H1 (cell line): ENCODE measurements around the gene SERTAD2. TPM values are rescaled to one million over a fixed set of nuclear protein-coding genes. Genes with fewer than 3 reads are reported as not detected.

Experiments
- CTCF ChIA-PET: fragments of 300-600 bp; sonication (Branson Sonifier 250); formaldehyde crosslinking; loops from one replicate; lab custom pipeline; 2021; ENCODE audit not compliant: partially characterized antibody; lab: Charles Lee
- POLR2A ChIA-PET: fragments of 300-600 bp; sonication (Branson Sonifier 250); formaldehyde crosslinking; loops from one replicate; lab custom pipeline; 2021; ENCODE audit warnings: inconsistent platforms; ENCODE audit not compliant: partially characterized antibody; lab: Charles Lee
- DNase-seq, 2 experiments: peaks; one replicate each; pipeline versions ENCODE4 v3.0.0 to v3.0.0-alpha.2; 2010 to 2022; ENCODE audit warnings: low spot score in 2 of 2, low read depth in 1 of 2, mixed read lengths in 1 of 2
- FAIRE-seq: peaks from 2 replicates; lab custom pipeline; 2011; peaks lifted over from hg19 to GRCh38; lab: Jason Lieb, UNC
- H2AFZ ChIP-seq: 2 replicates; pipeline ENCODE4 v1.8.1; 2012; ENCODE audit warnings: low read length, inconsistent platforms
- H2AK5ac ChIP-seq: 2 replicates; pipeline ENCODE4 v1.6.1; 2013; ENCODE audit warnings: low read depth, low read length
- H2BK120ac ChIP-seq: replicated peaks from 2 replicates; pipeline ENCODE3; 2013; ENCODE audit warnings: low read depth, low read length, inconsistent platforms
- H2BK12ac ChIP-seq: 2 replicates; pipeline ENCODE4 v1.6.1; 2013; ENCODE audit warnings: low read depth, low read length
- H2BK15ac ChIP-seq: 2 replicates; pipeline ENCODE4 v1.6.1; 2013; ENCODE audit warnings: low read length
- H2BK20ac ChIP-seq: 2 replicates; pipeline ENCODE4 v1.6.1; 2013; ENCODE audit warnings: low read length
- H2BK5ac ChIP-seq: 2 replicates; pipeline ENCODE4 v1.6.1; 2013; ENCODE audit warnings: low read depth, low read length
- H3K14ac ChIP-seq: 2 replicates; pipeline ENCODE4 v1.6.1; 2013; ENCODE audit warnings: inconsistent platforms; ENCODE audit not compliant: insufficient read length
- H3K18ac ChIP-seq: 2 replicates; pipeline ENCODE4 v1.6.1; 2013; ENCODE audit warnings: low read length; ENCODE audit errors: extremely low read depth
- H3K23ac ChIP-seq: 2 replicates; pipeline ENCODE4 v1.6.1; 2013; ENCODE audit warnings: inconsistent platforms; ENCODE audit not compliant: insufficient read length
- H3K23me2 ChIP-seq: 2 replicates; pipeline ENCODE4 v1.6.1; 2013; ENCODE audit warnings: low read depth, low read length
- H3K27ac ChIP-seq: 2 replicates; pipeline ENCODE4 v1.6.1; 2011; ENCODE audit warnings: low read depth, low read length, inconsistent platforms
- H3K27me3 ChIP-seq, 4 experiments: replicated peaks in 1 of 4; 1 replicate in 1 of 4; 2 replicates in 3 of 4; pipeline versions ENCODE4 v1.6.1 to v1.8.1; 2011 to 2013; ENCODE audit warnings: low read length in 3 of 4, mild to moderate bottlenecking in 3 of 4, inconsistent platforms in 2 of 4, mixed read lengths in 2 of 4, moderate library complexity in 1 of 4; ENCODE audit not compliant: control insufficient read depth in 3 of 4, insufficient read depth in 3 of 4; ENCODE audit errors: extremely low read depth in 1 of 4
- H3K36me3 ChIP-seq, 4 experiments: 2 replicates each; pipeline versions ENCODE4 v1.6.1 to v1.8.1; 2011 to 2013; ENCODE audit warnings: mild to moderate bottlenecking in 4 of 4, low read length in 3 of 4, moderate library complexity in 2 of 4, control low read depth in 1 of 4, inconsistent platforms in 1 of 4; ENCODE audit not compliant: insufficient read depth in 4 of 4, control insufficient read depth in 2 of 4
- H3K4ac ChIP-seq: replicated peaks from 2 replicates; pipeline ENCODE3; 2013; ENCODE audit warnings: low read length, low read depth, mixed read lengths, inconsistent platforms; ENCODE audit not compliant: insufficient read length
- H3K4me1 ChIP-seq, 4 experiments: replicated peaks in 1 of 4; 1 replicate in 1 of 4; 2 replicates in 3 of 4; pipeline versions ENCODE4 v1.6.1 to v1.8.1; 2011 to 2013; ENCODE audit warnings: low read length in 3 of 4, inconsistent platforms in 2 of 4, mixed read lengths in 1 of 4; ENCODE audit not compliant: insufficient read depth in 4 of 4, control insufficient read depth in 3 of 4
- H3K4me2 ChIP-seq, 2 experiments: 2 replicates each; pipeline versions ENCODE4 v1.6.1 to v1.8.1; 2011 to 2013; ENCODE audit warnings: low read depth in 2 of 2, low read length in 2 of 2, control low read depth in 1 of 2, inconsistent platforms in 1 of 2, mild to moderate bottlenecking in 1 of 2; ENCODE audit not compliant: insufficient read depth in 1 of 2
- H3K4me3 ChIP-seq, 4 experiments: fragments of 200-600, 300-600 bp in 1 of 4; sonication (generic), shearing (Covaris generic), sonication (Bioruptor Twin) in 1 of 4; 2 replicates each; pipeline versions ENCODE4 v1.5.1 to v1.8.1; 2011 to 2016; ENCODE audit warnings: low read length in 4 of 4, low read depth in 3 of 4, control low read depth in 2 of 4, inconsistent platforms in 2 of 4, mild to moderate bottlenecking in 2 of 4, mixed read lengths in 1 of 4, moderate library complexity in 1 of 4; ENCODE audit not compliant: insufficient read depth in 2 of 4; ENCODE audit errors: extremely low read depth in 1 of 4
- H3K56ac ChIP-seq: replicated peaks from 2 replicates; pipeline ENCODE3; 2013; ENCODE audit warnings: low read depth, mild to moderate bottlenecking, mixed read lengths, low read length, inconsistent platforms; ENCODE audit not compliant: insufficient read length
- H3K79me1 ChIP-seq: 2 replicates; pipeline ENCODE4 v1.6.1; 2013; ENCODE audit warnings: low read depth, low read length, control low read depth
- H3K79me2 ChIP-seq, 2 experiments: 2 replicates each; pipeline versions ENCODE4 v1.6.1 to v1.8.1; 2012 to 2013; ENCODE audit warnings: low read length in 2 of 2, mild to moderate bottlenecking in 2 of 2, inconsistent platforms in 1 of 2; ENCODE audit not compliant: insufficient read depth in 2 of 2, control insufficient read depth in 1 of 2
- H3K9ac ChIP-seq, 4 experiments: replicated peaks in 1 of 4; 1 replicate in 1 of 4; 2 replicates in 3 of 4; pipeline versions ENCODE4 v1.6.1 to v1.8.1; 2011 to 2013; ENCODE audit warnings: low read depth in 3 of 4, low read length in 3 of 4, control low read depth in 2 of 4, mild to moderate bottlenecking in 2 of 4, moderate library complexity in 2 of 4, inconsistent platforms in 1 of 4; ENCODE audit errors: extremely low read depth in 1 of 4
- H3K9me3 ChIP-seq, 2 experiments: 2 replicates each; pipeline versions ENCODE4 v1.6.1 to v1.8.1; 2012 to 2013; ENCODE audit warnings: mild to moderate bottlenecking in 2 of 2, moderate library complexity in 2 of 2, control low read depth in 1 of 2, inconsistent platforms in 1 of 2, low read depth in 1 of 2, low read length in 1 of 2, mixed read lengths in 1 of 2; ENCODE audit not compliant: insufficient read depth in 2 of 2
- H4K20me1 ChIP-seq, 2 experiments: replicated peaks in 1 of 2; 2 replicates each; pipeline versions ENCODE3 to v1.8.1; 2011 to 2013; ENCODE audit warnings: inconsistent platforms in 2 of 2, low read length in 2 of 2, mild to moderate bottlenecking in 1 of 2; ENCODE audit not compliant: insufficient read depth in 2 of 2, control insufficient read depth in 1 of 2
- H4K5ac ChIP-seq: 2 replicates; pipeline ENCODE4 v1.6.1; 2013; ENCODE audit warnings: low read length, low read depth, mixed read lengths, inconsistent platforms; ENCODE audit not compliant: insufficient read length
- H4K8ac ChIP-seq: 2 replicates; pipeline ENCODE4 v1.8.0; 2013; ENCODE audit warnings: mild to moderate bottlenecking, moderate library complexity, low read length, inconsistent platforms; ENCODE audit not compliant: insufficient read depth; ENCODE audit errors: extremely low read depth
- H4K91ac ChIP-seq: replicated peaks from 2 replicates; pipeline ENCODE3; 2013; ENCODE audit warnings: low read length, mixed read lengths, inconsistent platforms; ENCODE audit not compliant: insufficient read length
- BRCA1 ChIP-seq: IDR thresholded peaks from 2 replicates; pipeline ENCODE4 v1.6.1; 2012; ENCODE audit warnings: low read depth, low read length, improper control_type of control experiment
- CREB1 ChIP-seq: IDR thresholded peaks from 2 replicates; pipeline ENCODE4 v1.6.1; 2012; ENCODE audit warnings: inconsistent platforms
- JUN ChIP-seq: IDR thresholded peaks from 2 replicates; pipeline ENCODE4 v1.6.1; 2011; ENCODE audit warnings: low read depth, mild to moderate bottlenecking, improper control_type of control experiment, low read length
- MAFK ChIP-seq: IDR thresholded peaks from 2 replicates; pipeline ENCODE4 v1.6.1; 2012; ENCODE audit warnings: low read depth, mild to moderate bottlenecking, improper control_type of control experiment, low read length
- POLR2A ChIP-seq, 2 experiments: IDR thresholded peaks; 1 replicate in 1 of 2; 2 replicates in 1 of 2; pipeline ENCODE4 v1.6.1; 2011; ENCODE audit warnings: low read depth in 2 of 2, low read length in 2 of 2, mild to moderate bottlenecking in 2 of 2; ENCODE audit errors: control extremely low read depth in 1 of 2
- SIN3A ChIP-seq, 2 experiments: IDR thresholded peaks in 1 of 2; conservative IDR thresholded peaks in 1 of 2; 2 replicates each; pipeline ENCODE4 v1.6.1; 2011 to 2012; ENCODE audit warnings: low read length in 2 of 2, improper control_type of control experiment in 1 of 2, low read depth in 1 of 2, mild to moderate bottlenecking in 1 of 2
- TAF1 ChIP-seq: IDR thresholded peaks from 2 replicates; pipeline ENCODE4 v1.6.1; 2011; ENCODE audit warnings: mild to moderate bottlenecking, low read depth, low read length
- TEAD4 ChIP-seq: IDR thresholded peaks from 2 replicates; pipeline ENCODE4 v1.6.1; 2012; ENCODE audit warnings: low read depth, low read length, inconsistent platforms, mixed read lengths
- YY1 ChIP-seq: IDR thresholded peaks from 2 replicates; pipeline ENCODE4 v1.6.1; 2011; ENCODE audit warnings: low read depth, mild to moderate bottlenecking, low read length
- WGBS, 2 experiments: shearing (Covaris generic) in 1 of 2; methylation state at CpG; one replicate each; pipeline versions ENCODE4 v1.1.6 to v1.1.7; 2013 to 2015; ENCODE audit warnings: low lambda C conversion rate in 2 of 2, mixed read lengths in 2 of 2, inconsistent platforms in 1 of 2, low coverage in 1 of 2, missing lambda C conversion rate in 1 of 2; ENCODE audit not compliant: insufficient replicate concordance in 2 of 2, insufficient coverage in 1 of 2, insufficient read length in 1 of 2; ENCODE audit errors: extremely low coverage in 1 of 2, missing lambda C conversion rate in 1 of 2; 5-methylcytosine and 5-hydroxymethylcytosine counted together
- polyA plus RNA-seq, 7 experiments: library from polyadenylated mRNA; depleted of rRNA in 3 of 7; stranded (reverse) in 5 of 7; unstranded in 2 of 7; fragments of >200 nt in 5 of 7; fragments of 200-250 nt in 2 of 7; gene quantifications; 1 replicate in 5 of 7; 2 replicates in 1 of 7; 4 replicates in 1 of 7; pipeline versions ENCODE4 v1.2.1 to v1.2.3, GENCODE V29; 2011 to 2013; ENCODE audit warnings: missing spikeins in 2 of 7, mixed read lengths in 2 of 7
- total RNA-seq: library from RNA; stranded (reverse); fragmentation: NEBNext Ultra II Directional; extraction: Animal tissue kit (Norgen Biotek cat#: 25700); gene quantifications from 2 replicates; pipeline ENCODE4 v1.2.1, GENCODE V29; 2021
- TF ChIP-seq, protein P1 (sequence below): IDR thresholded peaks from 2 replicates; pipeline ENCODE4 v1.6.1; 2012; ENCODE audit warnings: low read length, inconsistent platforms

Gene SERTAD2
- total and polyA plus RNA-seq, 2 of the 8 experiments (the other 6 are each of a cell fraction or from before 2014, with no cell fraction given), result 2.9 to 4.5 TPM

DNA sequence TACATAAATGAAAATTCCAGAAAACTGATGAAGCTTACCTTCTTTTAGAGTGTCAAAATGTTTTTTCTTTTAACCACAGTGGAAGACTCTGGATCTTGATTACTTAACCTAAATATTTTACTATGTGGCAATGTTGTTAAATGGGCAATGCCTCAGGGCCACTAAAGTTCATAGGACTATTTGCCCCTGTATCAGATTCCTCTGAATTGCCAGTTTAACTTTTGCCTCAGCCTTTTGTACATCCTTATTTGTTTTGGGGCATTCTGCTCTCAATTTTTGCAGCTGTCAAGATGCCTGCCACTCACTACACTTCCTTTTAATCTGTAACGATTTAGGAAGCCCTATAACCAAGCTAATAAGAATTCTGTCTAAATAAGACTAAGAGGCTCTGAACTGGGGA lies 31.7 kb upstream of the SERTAD2 start:
- no peak for DNase-seq
- H3K4me1 ChIP-seq, result peaks cover 0 to 3% (median 3%) of the 10 kb centered on the region in 4 experiments; a peak in 2 of 7 replicates
- no peak for TF ChIP-seq YY1
- TF ChIP-seq, protein P1, sequence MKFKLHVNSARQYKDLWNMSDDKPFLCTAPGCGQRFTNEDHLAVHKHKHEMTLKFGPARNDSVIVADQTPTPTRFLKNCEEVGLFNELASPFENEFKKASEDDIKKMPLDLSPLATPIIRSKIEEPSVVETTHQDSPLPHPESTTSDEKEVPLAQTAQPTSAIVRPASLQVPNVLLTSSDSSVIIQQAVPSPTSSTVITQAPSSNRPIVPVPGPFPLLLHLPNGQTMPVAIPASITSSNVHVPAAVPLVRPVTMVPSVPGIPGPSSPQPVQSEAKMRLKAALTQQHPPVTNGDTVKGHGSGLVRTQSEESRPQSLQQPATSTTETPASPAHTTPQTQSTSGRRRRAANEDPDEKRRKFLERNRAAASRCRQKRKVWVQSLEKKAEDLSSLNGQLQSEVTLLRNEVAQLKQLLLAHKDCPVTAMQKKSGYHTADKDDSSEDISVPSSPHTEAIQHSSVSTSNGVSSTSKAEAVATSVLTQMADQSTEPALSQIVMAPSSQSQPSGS, result no peak
- no peak for TF ChIP-seq MAFK
- TF ChIP-seq BRCA1, result no peak
- TF ChIP-seq TEAD4, result no peak
- no peak for TF ChIP-seq JUN
- TF ChIP-seq SIN3A (conservative IDR thresholded peaks at IDR 0.05 in 1 of 2, IDR thresholded peaks at IDR 0.05 in 1 of 2; ENCODE audit: low read depth in 1 of 2, low read length in 2 of 2), result no peak
- TF ChIP-seq TAF1, result no peak
- TF ChIP-seq CREB1, result no peak
- TF ChIP-seq POLR2A (IDR thresholded peaks at IDR 0.05; ENCODE audit: control extremely low read depth in 1 of 2, low read depth in 2 of 2, low read length in 2 of 2), result no peak
- TF ChIP-seq, all 59 proteins: peak for 0
- no peak overlapping the region for H2BK5ac ChIP-seq
- H3K36me3 ChIP-seq, result no peaks in the 10 kb centered on the region; a peak in 1 of 8 replicates
- ChIA-PET POLR2A (interaction anchor here (0.6 kb wide), 1 partner anchor 135 kb away, joined by 3 read pairs; no protein-coding TSS in a partner anchor), CTCF (interaction anchor here (1.9 kb wide), 1 partner anchor 36 kb away, joined by 6 read pairs; no protein-coding TSS in a partner anchor)
- H3K79me2 ChIP-seq, result no peaks in the 10 kb centered on the region
- H3K27me3 ChIP-seq, result no peaks in the 10 kb centered on the region
- H3K9me3 ChIP-seq, result no peaks in the 10 kb centered on the region
- H3K56ac ChIP-seq, result no peak overlapping the region
- H3K4me3 ChIP-seq, result no peak overlapping the region
- H2BK15ac ChIP-seq, result no peak overlapping the region
- no peak overlapping the region for H4K8ac ChIP-seq
- no peak overlapping the region for H3K4me2 ChIP-seq
- H2BK12ac ChIP-seq, result no peak overlapping the region
- no peak overlapping the region for H4K91ac ChIP-seq
- no peaks in the 10 kb centered on the region for H3K79me1 ChIP-seq
- no peak overlapping the region for H2AFZ ChIP-seq
- no peak overlapping the region for H3K18ac ChIP-seq
- H4K5ac ChIP-seq, result no peak overlapping the region
- 90% methylated on average over 1 of the region's 1 CpG; no CpG with 5 or more reads in 1 of the 2 experiments for WGBS, 2 experiments
- H3K23ac ChIP-seq, result no peak overlapping the region
- H3K23me2 ChIP-seq, result no peaks in the 10 kb centered on the region
- no peak for FAIRE-seq
- no peak overlapping the region for H2BK20ac ChIP-seq
- H3K9ac ChIP-seq, result no peak overlapping the region
- H2AK5ac ChIP-seq, result no peak overlapping the region
- no peak overlapping the region for H3K14ac ChIP-seq
- H4K20me1 ChIP-seq, result no peaks in the 10 kb centered on the region
- no peak overlapping the region for H2BK120ac ChIP-seq
- no peak overlapping the region for H3K27ac ChIP-seq
- H3K4ac ChIP-seq, result no peak overlapping the region
